ENCODE data around the gene PLEKHG1.

The PLEKHG1 gene

DNA sequence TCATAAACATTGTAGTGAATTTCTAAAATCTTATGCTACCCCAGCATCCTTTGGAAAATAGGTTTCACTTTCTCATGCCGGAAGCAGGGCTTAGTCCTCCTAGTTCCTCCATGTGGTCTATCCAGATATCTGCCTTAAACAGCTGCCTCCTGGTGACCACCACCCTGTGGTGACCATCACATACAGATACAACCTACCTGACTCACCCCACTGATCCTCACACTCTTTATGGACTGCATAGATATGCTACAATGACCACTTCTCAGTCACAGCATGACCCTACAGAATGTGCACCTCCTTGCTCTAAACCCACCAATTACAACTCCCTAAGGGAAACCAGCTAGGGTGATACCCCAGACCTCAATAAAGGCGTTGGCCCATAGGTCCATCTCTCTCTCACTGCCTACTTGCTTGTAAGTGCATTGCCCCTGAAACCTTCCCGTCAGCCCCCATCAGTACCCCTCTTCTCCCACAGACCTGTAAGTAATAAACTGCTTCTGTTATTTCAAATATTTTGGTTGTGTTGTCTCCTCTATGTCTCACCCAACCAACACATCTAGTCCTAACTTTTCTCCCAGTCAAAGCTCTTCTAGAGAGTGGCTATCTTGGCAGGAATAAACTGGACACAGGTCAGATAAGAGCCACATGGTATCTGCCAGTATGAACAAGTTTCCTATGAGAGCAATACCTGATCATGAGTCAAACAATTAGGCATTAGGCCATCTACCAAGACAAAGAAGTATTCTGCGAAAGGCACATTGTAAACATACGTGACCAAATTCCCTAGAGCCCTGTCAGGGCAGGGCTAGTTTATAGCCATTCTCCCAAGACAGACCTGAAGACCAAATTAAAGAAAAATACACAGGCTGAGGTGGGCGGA is 39.4 kb upstream of the PLEKHG1 start:
- Histone ChIP-seq H3F3A (ENCODE audit: control insufficient read depth, insufficient read depth) (no peaks in the 10 kb centered on the region), H3K4me2 (ENCODE audit: low read length) (no peak overlapping the region), H3K36me3 (ENCODE audit: control insufficient read depth, low read length) (no peaks in the 10 kb centered on the region), H3K4me3 (ENCODE audit: low read length) (no peak overlapping the region), H4K20me1 (ENCODE audit: control insufficient read depth, insufficient read depth, low read depth, low read length) (no peaks in the 10 kb centered on the region), H3K9me3 (ENCODE audit: control insufficient read depth, insufficient read depth, low read length) (peaks cover 11% of the 10 kb centered on the region; the same call in 1 of the 2 replicates), H3K27me3 (ENCODE audit: control insufficient read depth, low read length) (no peaks in the 10 kb centered on the region), H3K79me2 (ENCODE audit: control insufficient read depth, low read length) (no peaks in the 10 kb centered on the region), H3K27ac (ENCODE audit: low read depth, low read length) (no peak overlapping the region), H3K4me1 (ENCODE audit: control insufficient read depth, low read length) (peaks cover 9% of the 10 kb centered on the region), H3K9me2 (replicated peaks; ENCODE audit: control insufficient read depth, low read length) (no peaks in the 10 kb centered on the region)
- TF ChIP-seq CTCF (IDR thresholded peaks at IDR 0.05; ENCODE audit: low read depth, low read length, poor library complexity, severe bottlenecking) (no peak), EZH2phosphoT487 (IDR thresholded peaks at IDR 0.05; ENCODE audit: borderline replicate concordance, low read length) (no peak)

GRCh38 chr6:150560884-150561219 is 38.8 kb upstream of the PLEKHG1 start:
- peaks cover 11% of the 10 kb centered on the region; the same call in 1 of the 2 replicates for H3K9me3 ChIP-seq (ENCODE audit: control insufficient read depth, insufficient read depth, low read length)
- H3K4me2 ChIP-seq (ENCODE audit: low read length): no peak overlapping the region
- TF ChIP-seq EZH2phosphoT487 (IDR thresholded peaks at IDR 0.05; ENCODE audit: borderline replicate concordance, low read length): no peak
- TF ChIP-seq CTCF (IDR thresholded peaks at IDR 0.05; ENCODE audit: low read depth, low read length, poor library complexity, severe bottlenecking): no peak
- H3K27ac ChIP-seq (ENCODE audit: low read depth, low read length): no peak overlapping the region
- H4K20me1 ChIP-seq (ENCODE audit: control insufficient read depth, insufficient read depth, low read depth, low read length): no peaks in the 10 kb centered on the region
- H3K4me3 ChIP-seq (ENCODE audit: low read length): no peak overlapping the region
- no peaks in the 10 kb centered on the region for H3K9me2 ChIP-seq (replicated peaks; ENCODE audit: control insufficient read depth, low read length)
- H3K4me1 ChIP-seq (ENCODE audit: control insufficient read depth, low read length): peaks cover 9% of the 10 kb centered on the region
- no peaks in the 10 kb centered on the region for H3K36me3 ChIP-seq (ENCODE audit: control insufficient read depth, low read length)
- no peaks in the 10 kb centered on the region for H3K79me2 ChIP-seq (ENCODE audit: control insufficient read depth, low read length)
- H3K27me3 ChIP-seq (ENCODE audit: control insufficient read depth, low read length): no peaks in the 10 kb centered on the region
- no peaks in the 10 kb centered on the region for H3F3A ChIP-seq (ENCODE audit: control insufficient read depth, insufficient read depth)

GRCh38 chr6:150565945-150566344 is 33.7 kb upstream of the PLEKHG1 start:
- Histone ChIP-seq H3K27me3 (ENCODE audit: control insufficient read depth, low read length) (no peaks in the 10 kb centered on the region), H3K36me3 (ENCODE audit: control insufficient read depth, low read length) (no peaks in the 10 kb centered on the region), H3K4me2 (ENCODE audit: low read length) (no peak overlapping the region), H3F3A (ENCODE audit: control insufficient read depth, insufficient read depth) (no peaks in the 10 kb centered on the region), H3K9me3 (ENCODE audit: control insufficient read depth, insufficient read depth, low read length) (no peaks in the 10 kb centered on the region), H4K20me1 (ENCODE audit: control insufficient read depth, insufficient read depth, low read depth, low read length) (no peaks in the 10 kb centered on the region), H3K4me1 (ENCODE audit: control insufficient read depth, low read length) (peaks cover 6% of the 10 kb centered on the region), H3K9me2 (replicated peaks; ENCODE audit: control insufficient read depth, low read length) (no peaks in the 10 kb centered on the region), H3K4me3 (ENCODE audit: low read length) (no peak overlapping the region), H3K27ac (ENCODE audit: low read depth, low read length) (no peak overlapping the region), H3K79me2 (ENCODE audit: control insufficient read depth, low read length) (no peaks in the 10 kb centered on the region)
- TF ChIP-seq EZH2phosphoT487 (IDR thresholded peaks at IDR 0.05; ENCODE audit: borderline replicate concordance, low read length): no peak
- no peak for TF ChIP-seq CTCF (IDR thresholded peaks at IDR 0.05; ENCODE audit: low read depth, low read length, poor library complexity, severe bottlenecking)
